ENCODE data around the gene KDELR1. TPM values are rescaled to one million over a fixed set of nuclear protein-coding genes. Genes with fewer than 3 reads are reported as not detected.

KDELR1 gene
- total and polyA plus RNA-seq, 8 donors, result 58.7 to 113 (median 83.3) TPM

DNA sequence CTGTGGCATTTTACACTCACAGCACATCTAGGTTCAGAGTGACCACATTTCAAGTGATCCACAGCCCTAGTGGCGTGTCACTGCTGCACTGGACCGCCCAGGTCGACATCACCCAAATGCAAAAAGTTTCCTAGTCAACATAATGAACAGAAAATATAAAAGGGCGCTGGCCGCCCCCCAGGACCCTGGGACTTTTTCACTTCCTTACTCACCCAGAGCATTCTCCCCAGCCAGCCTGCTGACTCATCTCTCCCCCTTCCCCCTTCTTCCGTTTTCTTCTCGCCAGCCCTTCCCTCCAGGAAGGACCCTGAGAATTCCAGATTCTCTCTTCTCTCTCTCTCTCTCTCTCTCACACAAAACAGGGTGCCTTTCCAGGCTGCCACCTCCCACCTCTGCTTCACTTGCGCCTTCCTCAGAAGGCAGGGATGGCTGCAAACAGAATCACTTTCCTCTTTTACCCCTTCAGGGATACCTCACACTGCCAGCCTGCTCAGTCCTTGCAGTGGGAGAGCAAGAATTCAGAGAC lies 33.4 kb upstream of the KDELR1 start:
- TF ChIP-seq, protein P1, sequence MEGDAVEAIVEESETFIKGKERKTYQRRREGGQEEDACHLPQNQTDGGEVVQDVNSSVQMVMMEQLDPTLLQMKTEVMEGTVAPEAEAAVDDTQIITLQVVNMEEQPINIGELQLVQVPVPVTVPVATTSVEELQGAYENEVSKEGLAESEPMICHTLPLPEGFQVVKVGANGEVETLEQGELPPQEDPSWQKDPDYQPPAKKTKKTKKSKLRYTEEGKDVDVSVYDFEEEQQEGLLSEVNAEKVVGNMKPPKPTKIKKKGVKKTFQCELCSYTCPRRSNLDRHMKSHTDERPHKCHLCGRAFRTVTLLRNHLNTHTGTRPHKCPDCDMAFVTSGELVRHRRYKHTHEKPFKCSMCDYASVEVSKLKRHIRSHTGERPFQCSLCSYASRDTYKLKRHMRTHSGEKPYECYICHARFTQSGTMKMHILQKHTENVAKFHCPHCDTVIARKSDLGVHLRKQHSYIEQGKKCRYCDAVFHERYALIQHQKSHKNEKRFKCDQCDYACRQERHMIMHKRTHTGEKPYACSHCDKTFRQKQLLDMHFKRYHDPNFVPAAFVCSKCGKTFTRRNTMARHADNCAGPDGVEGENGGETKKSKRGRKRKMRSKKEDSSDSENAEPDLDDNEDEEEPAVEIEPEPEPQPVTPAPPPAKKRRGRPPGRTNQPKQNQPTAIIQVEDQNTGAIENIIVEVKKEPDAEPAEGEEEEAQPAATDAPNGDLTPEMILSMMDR (IDR thresholded peaks at IDR 0.05), result no peak
- no peaks in the 10 kb centered on the region for H3K36me3 ChIP-seq
- no peaks in the 10 kb centered on the region for H3K9me3 ChIP-seq
- intact Hi-C loops (cut with DNase I), result no loop called here
- H3K4me1 ChIP-seq, result no peaks in the 10 kb centered on the region
- DNase-seq (peak in 1 of 6 donors; percentile 36), FAIRE-seq (no peak), ATAC-seq (peak in 2 of 4 donors; percentile 56 to 76)
- H3K27me3 ChIP-seq, result no peaks in the 10 kb centered on the region
- H3K27ac ChIP-seq, result no peak overlapping the region
- WGBS, 2 donors, result 45 to 52% methylated on average over 8 of the region's 8 CpGs
- H3K4me3 ChIP-seq, result no peak overlapping the region

DNA sequence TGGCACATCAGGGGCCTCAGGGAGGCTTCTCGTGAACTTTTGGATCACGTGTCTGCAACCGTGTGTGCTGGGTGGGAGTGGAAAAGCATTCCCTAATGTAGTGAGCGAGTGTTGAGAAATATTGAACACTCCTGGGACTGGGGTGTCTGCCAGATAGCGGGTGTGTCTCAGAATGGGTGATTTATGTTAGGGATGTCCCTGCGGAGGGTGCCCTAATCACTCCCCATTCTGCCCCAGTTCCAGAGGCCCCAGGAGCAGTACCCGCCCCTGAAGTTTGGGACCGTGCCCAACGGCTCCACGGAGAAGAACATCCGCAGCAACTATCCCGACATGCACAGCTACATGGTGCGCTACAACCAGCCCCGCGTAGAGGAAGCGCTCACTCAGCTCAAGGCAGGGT lies 30.2 kb upstream of the KDELR1 start:
- Histone ChIP-seq H3K36me3 (no peaks in the 10 kb centered on the region), H3K27me3 (no peaks in the 10 kb centered on the region), H3K27ac (no peak overlapping the region), H3K9me3 (no peaks in the 10 kb centered on the region), H3K4me3 (no peak overlapping the region), H3K4me1 (no peaks in the 10 kb centered on the region)
- TF ChIP-seq, protein P1 (IDR thresholded peaks at IDR 0.05), result no peak
- intact Hi-C loops (cut with DNase I), result no loop called here
- no peak for FAIRE-seq
- WGBS, 2 donors, result 62 to 69% methylated on average over 16 of the region's 16 CpGs
- DNase-seq, result no peak
- no peak for ATAC-seq

DNA sequence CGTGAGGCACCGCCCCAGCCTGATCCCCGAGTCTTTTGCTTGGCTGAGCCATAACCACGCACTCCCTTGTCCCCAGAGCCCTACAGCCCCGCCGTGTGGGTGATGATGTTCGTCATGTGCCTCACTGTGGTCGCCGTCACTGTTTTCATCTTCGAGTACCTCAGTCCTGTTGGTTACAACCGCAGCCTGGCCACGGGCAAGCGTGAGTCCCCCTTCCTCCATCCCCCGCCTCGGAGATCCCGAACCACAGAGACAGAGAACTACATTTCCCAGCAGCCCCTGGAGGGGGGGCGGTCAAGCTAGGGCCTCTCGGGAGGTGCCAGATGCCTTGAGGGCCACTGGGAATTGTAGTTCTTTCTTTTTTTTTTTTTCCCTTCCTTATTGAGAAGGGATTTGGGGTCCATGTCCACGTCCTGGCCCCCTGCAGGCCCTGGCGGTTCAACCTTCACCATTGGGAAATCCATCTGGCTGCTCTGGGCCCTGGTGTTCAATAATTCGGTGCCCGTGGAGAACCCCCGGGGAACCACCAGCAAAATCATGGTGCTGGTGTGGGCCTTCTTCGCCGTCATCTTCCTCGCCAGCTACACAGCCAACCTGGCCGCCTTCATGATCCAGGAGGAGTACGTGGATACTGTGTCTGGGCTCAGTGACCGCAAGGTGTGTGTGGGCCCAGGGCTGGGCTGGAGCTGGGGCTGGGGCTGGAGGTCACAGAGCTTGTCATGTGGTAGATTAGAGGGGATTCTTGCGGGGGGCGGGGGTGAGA lies 28.0 kb upstream of the KDELR1 start:
- 69 to 70% methylated on average over 31 of the region's 31 CpGs for WGBS, 2 donors
- TF ChIP-seq, protein P1 (IDR thresholded peaks at IDR 0.05), result no peak
- FAIRE-seq, result no peak

DNA sequence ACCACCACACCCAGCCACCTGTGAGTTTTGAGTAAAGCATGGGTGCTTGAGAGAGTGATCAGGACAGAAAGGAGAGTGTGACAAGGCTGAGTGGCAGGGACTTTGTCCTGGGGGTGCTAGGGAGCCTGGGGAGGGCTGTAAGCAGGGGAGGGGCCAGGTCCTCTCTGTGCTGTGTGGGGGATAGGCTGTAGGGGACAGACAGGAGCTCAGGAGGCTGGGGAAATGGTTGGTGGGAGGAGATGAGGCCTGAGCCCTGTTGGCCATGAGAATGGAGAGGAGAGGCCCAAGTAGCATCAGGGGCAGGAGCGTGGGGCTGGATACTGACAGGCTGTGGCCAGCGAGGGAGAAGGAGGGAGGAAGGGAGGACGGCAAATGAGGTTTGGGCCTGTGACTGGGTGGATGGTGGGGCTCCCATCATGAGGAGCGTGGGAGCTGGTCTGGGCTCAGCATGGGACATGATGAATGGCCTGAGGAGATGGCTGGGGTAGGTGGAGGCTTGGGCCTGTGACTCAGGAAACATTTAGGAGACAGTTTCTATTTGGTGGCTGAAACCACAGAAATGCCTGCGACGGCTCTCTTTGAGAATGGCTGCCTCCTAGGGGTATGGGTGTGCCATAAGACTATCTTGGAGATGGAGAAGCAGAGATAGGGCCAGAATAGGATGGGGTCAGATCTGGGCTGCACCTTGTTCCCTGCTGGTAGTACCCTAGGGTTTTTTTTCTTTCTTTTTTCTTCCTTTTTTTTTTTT lies 27.1 kb upstream of the KDELR1 start:
- Histone ChIP-seq H3K4me3 (no peak overlapping the region), H3K4me1 (no peaks in the 10 kb centered on the region), H3K9me3 (no peaks in the 10 kb centered on the region), H3K27me3 (no peaks in the 10 kb centered on the region), H3K27ac (no peak overlapping the region), H3K36me3 (no peaks in the 10 kb centered on the region)
- 85 to 88% methylated on average over 6 of the region's 6 CpGs for WGBS, 2 donors
- FAIRE-seq (no peak), ATAC-seq (no peak), DNase-seq (no peak)
- intact Hi-C loops (cut with DNase I), result no loop called here
- TF ChIP-seq, protein P1 (IDR thresholded peaks at IDR 0.05), result no peak

More for the DNA sequence above, 28.0 kb upstream of the KDELR1 start:
- Histone ChIP-seq H3K27me3 (no peaks in the 10 kb centered on the region), H3K36me3 (no peaks in the 10 kb centered on the region), H3K4me1 (no peaks in the 10 kb centered on the region), H3K4me3 (no peak overlapping the region), H3K27ac (no peak overlapping the region), H3K9me3 (no peaks in the 10 kb centered on the region)
- DNase-seq, result peak in 1 of 6 donors; percentile 27
- ATAC-seq, result peak in 3 of 4 donors; percentile 33 to 55 (median 54)
- intact Hi-C loops (cut with DNase I), result no loop called here
